Osteoblast (primary cell): ENCODE data around the gene PON2. TPM values are rescaled to one million over a fixed set of nuclear protein-coding genes. Genes with fewer than 3 reads are reported as not detected.

Experiments
- DNase-seq: peaks from one replicate; pipeline ENCODE4 v3.0.0; 2011; ENCODE audit warnings: low spot score, mixed read lengths; ENCODE audit not compliant: insufficient read length; ENCODE audit errors: missing footprints
- H2AFZ ChIP-seq: 2 replicates; pipeline ENCODE4 v1.6.0; 2011; ENCODE audit warnings: mild to moderate bottlenecking, low read length
- H3K27ac ChIP-seq: 2 replicates; pipeline ENCODE4 v1.5.1; 2011; ENCODE audit warnings: mild to moderate bottlenecking, low read depth, low read length, moderate library complexity
- H3K27me3 ChIP-seq: 2 replicates; pipeline ENCODE4 v1.6.0; 2012; ENCODE audit warnings: mild to moderate bottlenecking, control low read depth, inconsistent platforms, low read length, moderate library complexity; ENCODE audit not compliant: insufficient read depth
- H3K36me3 ChIP-seq: 2 replicates; pipeline ENCODE4 v1.5.1; 2011; ENCODE audit warnings: mild to moderate bottlenecking, low read length, control low read depth, moderate library complexity; ENCODE audit not compliant: insufficient read depth
- H3K4me1 ChIP-seq: 2 replicates; pipeline ENCODE4 v1.5.1; 2011; ENCODE audit warnings: mild to moderate bottlenecking, low read length, control low read depth, moderate library complexity; ENCODE audit not compliant: insufficient read depth
- H3K4me2 ChIP-seq: 2 replicates; pipeline ENCODE4 v1.6.0; 2011; ENCODE audit warnings: mild to moderate bottlenecking, low read length; ENCODE audit not compliant: insufficient read depth
- H3K4me3 ChIP-seq: fragments of 200-600 bp; sonication (generic); 3 replicates; pipeline ENCODE4 v1.5.1; 2012; ENCODE audit warnings: mild to moderate bottlenecking, low read length, inconsistent platforms; ENCODE audit not compliant: insufficient read depth
- H3K79me2 ChIP-seq: 2 replicates; pipeline ENCODE4 v1.6.0; 2012; ENCODE audit warnings: mild to moderate bottlenecking, low read length, control low read depth, inconsistent platforms; ENCODE audit not compliant: insufficient read depth
- H3K9me3 ChIP-seq: 2 replicates; pipeline ENCODE4 v1.5.1; 2011; ENCODE audit warnings: low read depth, low read length, control low read depth
- H4K20me1 ChIP-seq: 2 replicates; pipeline ENCODE4 v1.6.0; 2012; ENCODE audit warnings: mild to moderate bottlenecking, low read length, control low read depth; ENCODE audit not compliant: insufficient read depth
- CTCF ChIP-seq: IDR thresholded peaks from 2 replicates; pipeline ENCODE4 v1.5.1; 2011; ENCODE audit warnings: mild to moderate bottlenecking, low read depth, low read length, moderate library complexity; ENCODE audit errors: extremely low read depth
- total RNA-seq: library from RNA; depleted of rRNA; stranded (reverse); fragments of >200 nt; gene quantifications from 2 replicates; pipeline ENCODE4 v1.2.3, GENCODE V29; 2012

PON2 gene
- total RNA-seq, 1 donor, result 77.8 TPM

- peak within 1 kb of the TSS; percentile 86 for H2AFZ ChIP-seq
- H3K27ac ChIP-seq, result no peak within 1 kb of the TSS
- peak within 1 kb of the TSS; percentile 65 for H3K4me3 ChIP-seq
- H3K4me2 ChIP-seq, result peak within 1 kb of the TSS; percentile 76
- peak; percentile 77 for DNase-seq
- no peaks in the 10 kb centered on the region for H4K20me1 ChIP-seq
- no peaks in the 10 kb centered on the region for H3K4me1 ChIP-seq
- H3K36me3 ChIP-seq, result no peaks in the 10 kb centered on the region
- no peaks in the 10 kb centered on the region for H3K79me2 ChIP-seq
- H3K9me3 ChIP-seq, result no peaks in the 10 kb centered on the region
- no peak for TF ChIP-seq CTCF
- peaks cover 17% of the 10 kb centered on the region for H3K27me3 ChIP-seq
Observed at GRCh38 chr7:95396136-95397032, 38.4 kb downstream of the PON2 start, which contains the start of gene PON3. TSS of gene PON3 (minus strand) at chr7:95396375. CDS start at chr7:95396350, 25 bp downstream.

GRCh38 chr7:95395755-95396135, 39.1 kb downstream of the PON2 start:
- Histone ChIP-seq H4K20me1 (no peaks in the 10 kb centered on the region), H3K27me3 (peaks cover 17% of the 10 kb centered on the region), H3K79me2 (no peaks in the 10 kb centered on the region), H3K4me3 (peak overlapping the region; percentile 65), H3K4me2 (peak overlapping the region; percentile 76), H3K9me3 (no peaks in the 10 kb centered on the region), H3K27ac (no peak overlapping the region), H3K36me3 (no peaks in the 10 kb centered on the region), H2AFZ (peak overlapping the region; percentile 86), H3K4me1 (no peaks in the 10 kb centered on the region)
- no peak for DNase-seq
- TF ChIP-seq CTCF, result no peak

GRCh38 chr7:95394370-95394769, 40.5 kb downstream of the PON2 start:
- Histone ChIP-seq H4K20me1 (no peaks in the 10 kb centered on the region), H3K9me3 (no peaks in the 10 kb centered on the region), H3K36me3 (no peaks in the 10 kb centered on the region), H3K4me3 (no peak overlapping the region), H3K79me2 (no peaks in the 10 kb centered on the region), H3K4me2 (no peak overlapping the region), H3K27me3 (peaks cover 17% of the 10 kb centered on the region), H3K27ac (no peak overlapping the region), H2AFZ (no peak overlapping the region), H3K4me1 (no peaks in the 10 kb centered on the region)
- TF ChIP-seq CTCF, result no peak
- no peak for DNase-seq

- Histone ChIP-seq H3K36me3 (no peaks in the 10 kb centered on the region), H3K27me3 (peaks cover 12% of the 10 kb centered on the region), H3K9me3 (no peaks in the 10 kb centered on the region), H3K27ac (no peak overlapping the region), H3K4me2 (no peak overlapping the region), H3K4me1 (no peaks in the 10 kb centered on the region), H2AFZ (no peak overlapping the region), H3K4me3 (no peak overlapping the region), H4K20me1 (no peaks in the 10 kb centered on the region), H3K79me2 (no peaks in the 10 kb centered on the region)
- no peak for TF ChIP-seq CTCF
- no peak for DNase-seq
Observed at GRCh38 chr7:95391761-95392160, 43.1 kb downstream of the PON2 start.
